Uterus (tissue), 2 donors: ENCODE results near the gene BCAP29.

ENCODE experiments used
- POLR2A ChIP-seq, 2 donors: fragments of 450-650 bp; IDR thresholded peaks; one replicate each; pipeline ENCODE4 v1.6.1; 2016; ENCODE audit warnings: antibody characterized with exemption in 2 of 2, mild to moderate bottlenecking in 1 of 2, moderate library complexity in 1 of 2
- TF ChIP-seq, protein P1 (sequence below), 4 experiments: fragments of 200-600 bp in 2 of 4; fragments of 450-650 bp in 2 of 4; sonication (generic) in 2 of 4; IDR thresholded peaks; one replicate each; pipeline ENCODE4 v1.5.1; 2016 to 2019; ENCODE audit warnings: antibody characterized with exemption in 4 of 4, mild to moderate bottlenecking in 2 of 4, moderate library complexity in 1 of 4

DNA sequence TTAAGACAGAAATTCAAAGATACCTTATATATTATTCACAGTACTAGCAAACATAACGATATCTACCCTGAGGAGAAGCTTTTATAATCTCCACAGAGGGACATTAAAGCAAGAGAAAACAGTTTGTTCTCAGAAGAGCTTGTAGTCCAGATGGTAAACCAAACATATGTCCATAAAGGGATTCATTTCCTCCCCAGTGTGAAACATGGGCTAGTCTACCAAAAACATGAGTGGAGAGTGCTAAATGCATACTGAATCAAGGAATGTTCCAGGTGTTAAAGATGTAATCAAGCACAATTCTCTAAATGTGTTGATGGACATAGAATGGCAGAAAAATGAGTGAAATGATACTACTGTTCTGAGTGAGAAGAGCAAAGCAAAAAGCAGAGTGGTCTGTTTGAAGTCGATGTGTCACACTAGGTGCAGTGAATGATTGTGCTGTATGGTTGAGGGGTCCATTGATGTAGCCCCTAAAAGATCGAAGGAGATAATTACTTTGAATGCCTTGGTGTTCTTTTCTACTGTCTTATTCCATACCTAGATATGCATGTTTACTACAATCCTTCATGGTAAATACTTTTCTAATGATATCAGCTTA is 25.3 kb downstream of the BCAP29 start:
- TF ChIP-seq, protein P1, sequence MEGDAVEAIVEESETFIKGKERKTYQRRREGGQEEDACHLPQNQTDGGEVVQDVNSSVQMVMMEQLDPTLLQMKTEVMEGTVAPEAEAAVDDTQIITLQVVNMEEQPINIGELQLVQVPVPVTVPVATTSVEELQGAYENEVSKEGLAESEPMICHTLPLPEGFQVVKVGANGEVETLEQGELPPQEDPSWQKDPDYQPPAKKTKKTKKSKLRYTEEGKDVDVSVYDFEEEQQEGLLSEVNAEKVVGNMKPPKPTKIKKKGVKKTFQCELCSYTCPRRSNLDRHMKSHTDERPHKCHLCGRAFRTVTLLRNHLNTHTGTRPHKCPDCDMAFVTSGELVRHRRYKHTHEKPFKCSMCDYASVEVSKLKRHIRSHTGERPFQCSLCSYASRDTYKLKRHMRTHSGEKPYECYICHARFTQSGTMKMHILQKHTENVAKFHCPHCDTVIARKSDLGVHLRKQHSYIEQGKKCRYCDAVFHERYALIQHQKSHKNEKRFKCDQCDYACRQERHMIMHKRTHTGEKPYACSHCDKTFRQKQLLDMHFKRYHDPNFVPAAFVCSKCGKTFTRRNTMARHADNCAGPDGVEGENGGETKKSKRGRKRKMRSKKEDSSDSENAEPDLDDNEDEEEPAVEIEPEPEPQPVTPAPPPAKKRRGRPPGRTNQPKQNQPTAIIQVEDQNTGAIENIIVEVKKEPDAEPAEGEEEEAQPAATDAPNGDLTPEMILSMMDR (IDR thresholded peaks at IDR 0.05) = no peak
- TF ChIP-seq POLR2A (IDR thresholded peaks at IDR 0.05) = no peak
